Peyer's patch (tissue), 4 donors: ENCODE data around the gene CD96.

ENCODE experiments used
- POLR2A ChIP-seq, 2 donors: fragments of 450-650 bp; IDR thresholded peaks; one replicate each; pipeline ENCODE4 v1.5.1; 2017; ENCODE audit warnings: antibody characterized with exemption in 2 of 2, mild to moderate bottlenecking in 2 of 2, moderate library complexity in 2 of 2
- TF ChIP-seq, protein P1 (sequence below), 6 experiments: fragments of 450-650 bp in 4 of 6; fragments of 200-600 bp in 2 of 6; sonication (generic) in 1 of 6; IDR thresholded peaks; one replicate each; pipeline ENCODE4 v1.5.1; 2017 to 2019; ENCODE audit warnings: antibody characterized with exemption in 6 of 6, mild to moderate bottlenecking in 3 of 6, moderate library complexity in 1 of 6

DNA sequence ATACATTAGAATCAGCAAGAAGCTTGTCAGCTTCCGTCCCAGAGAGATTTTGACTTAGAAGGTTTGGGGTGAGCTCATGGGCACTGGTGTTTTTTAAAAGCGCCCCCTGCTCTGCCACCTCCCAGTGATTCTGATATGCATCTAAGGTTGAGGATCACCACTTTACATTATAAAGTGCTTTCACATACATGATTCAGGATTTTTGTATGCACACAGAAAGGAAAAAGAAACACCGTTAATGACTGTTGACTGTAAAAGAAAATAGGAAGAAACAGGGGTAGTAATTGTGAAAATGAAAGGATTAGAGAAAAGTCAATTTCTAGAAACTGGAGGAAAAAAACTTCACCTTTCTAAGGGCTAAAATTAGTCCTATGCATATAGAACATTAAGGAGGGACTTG, 158.1 kb downstream of the CD96 start:
- TF ChIP-seq, protein P1, sequence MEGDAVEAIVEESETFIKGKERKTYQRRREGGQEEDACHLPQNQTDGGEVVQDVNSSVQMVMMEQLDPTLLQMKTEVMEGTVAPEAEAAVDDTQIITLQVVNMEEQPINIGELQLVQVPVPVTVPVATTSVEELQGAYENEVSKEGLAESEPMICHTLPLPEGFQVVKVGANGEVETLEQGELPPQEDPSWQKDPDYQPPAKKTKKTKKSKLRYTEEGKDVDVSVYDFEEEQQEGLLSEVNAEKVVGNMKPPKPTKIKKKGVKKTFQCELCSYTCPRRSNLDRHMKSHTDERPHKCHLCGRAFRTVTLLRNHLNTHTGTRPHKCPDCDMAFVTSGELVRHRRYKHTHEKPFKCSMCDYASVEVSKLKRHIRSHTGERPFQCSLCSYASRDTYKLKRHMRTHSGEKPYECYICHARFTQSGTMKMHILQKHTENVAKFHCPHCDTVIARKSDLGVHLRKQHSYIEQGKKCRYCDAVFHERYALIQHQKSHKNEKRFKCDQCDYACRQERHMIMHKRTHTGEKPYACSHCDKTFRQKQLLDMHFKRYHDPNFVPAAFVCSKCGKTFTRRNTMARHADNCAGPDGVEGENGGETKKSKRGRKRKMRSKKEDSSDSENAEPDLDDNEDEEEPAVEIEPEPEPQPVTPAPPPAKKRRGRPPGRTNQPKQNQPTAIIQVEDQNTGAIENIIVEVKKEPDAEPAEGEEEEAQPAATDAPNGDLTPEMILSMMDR (IDR thresholded peaks at IDR 0.05): no peak
- TF ChIP-seq POLR2A (IDR thresholded peaks at IDR 0.05): no peak
